Mesenteric fat pad (tissue), 1 donor: Measurements from ENCODE around the gene COIL. TPM values are rescaled to one million over a fixed set of nuclear protein-coding genes. Genes with fewer than 3 reads are reported as not detected.

ENCODE experiments used
- total RNA-seq: library from RNA; stranded (reverse); fragmentation: NEBNext Ultra II Directional; extraction: Animal tissue kit (Norgen Biotek cat#: 25700); gene quantifications from one replicate; pipeline ENCODE4 v1.2.1, GENCODE V29; 2021
- donor health status: DM: yes; HTN: yes; CAD: no.

The COIL gene
- total RNA-seq, 1 donor from 2014 or later: 9.9 TPM

Other genes starting within 250 kb of the COIL start
- 2.0 TPM for gene C17orf67, start 127.1 kb downstream of the COIL start, total RNA-seq
- 7.3 TPM for gene DGKE, start 126.9 kb downstream of the COIL start, total RNA-seq
- gene TRIM25, start 47.0 kb downstream of the COIL start, total RNA-seq: 114 TPM
- gene SCPEP1, start 17.1 kb upstream of the COIL start, total RNA-seq: 99.4 TPM
- 49.1 TPM for gene AKAP1, start 124.2 kb upstream of the COIL start, total RNA-seq